GM23338 (cell line): ENCODE results near the gene GLI3. TPM values are rescaled to one million over a fixed set of nuclear protein-coding genes. Genes with fewer than 3 reads are reported as not detected.

Source experiments
- ATAC-seq: fragments of 200-7000 bp; cut with Tn5 transposase; 3 replicates; pipeline ENCODE4 v1.9.1; 2020
- DNase-seq: peaks from one replicate; pipeline ENCODE4 v3.0.0-alpha.2; 2015; ENCODE audit warnings: low spot score
- H2AFZ ChIP-seq: fragments of 200-600 bp; sonication (generic); 2 replicates; pipeline ENCODE4 v1.8.0; 2016; ENCODE audit warnings: antibody characterized with exemption, mild to moderate bottlenecking, moderate library complexity
- H3F3A ChIP-seq: fragments of 200-600 bp; sonication (generic); replicated peaks from 2 replicates; pipeline ENCODE4 v1.8.0; 2017; ENCODE audit warnings: antibody characterized with exemption, mixed run types, low read depth
- H3K27ac ChIP-seq: fragments of 200-600 bp; sonication (generic); 2 replicates; pipeline ENCODE4 v1.6.1; 2016; ENCODE audit warnings: low read depth
- H3K27me3 ChIP-seq: fragments of 200-600 bp; sonication (generic); 2 replicates; pipeline ENCODE4 v1.8.0; 2016; ENCODE audit warnings: mild to moderate bottlenecking, mixed run types, moderate library complexity; ENCODE audit not compliant: insufficient read depth
- H3K36me3 ChIP-seq: fragments of 200-600 bp; sonication (generic); 2 replicates; pipeline ENCODE4 v1.8.0; 2016; ENCODE audit warnings: mild to moderate bottlenecking; ENCODE audit not compliant: insufficient read depth
- H3K4me1 ChIP-seq: fragments of 200-600 bp; sonication (generic); 2 replicates; pipeline ENCODE4 v1.8.0; 2016; ENCODE audit warnings: mild to moderate bottlenecking, moderate library complexity; ENCODE audit not compliant: insufficient read depth
- H3K4me2 ChIP-seq: fragments of 200-600 bp; sonication (generic); 2 replicates; pipeline ENCODE4 v1.7.1; 2017; ENCODE audit warnings: mixed run types
- H3K4me3 ChIP-seq: fragments of 200-600 bp; sonication (generic); 2 replicates; pipeline ENCODE4 v1.6.1; 2016; ENCODE audit warnings: mixed run types
- H3K79me2 ChIP-seq: fragments of 200-600 bp; sonication (generic); replicated peaks from 2 replicates; pipeline ENCODE4 v1.8.0; 2017; ENCODE audit warnings: mild to moderate bottlenecking; ENCODE audit not compliant: insufficient read depth
- H3K9me2 ChIP-seq: fragments of 200-600 bp; sonication (generic); 2 replicates; pipeline ENCODE4 v1.8.0; 2017; ENCODE audit not compliant: insufficient read depth
- H4K20me1 ChIP-seq: fragments of 200-600 bp; sonication (generic); replicated peaks from 2 replicates; pipeline ENCODE4 v1.8.0; 2017; ENCODE audit warnings: mild to moderate bottlenecking; ENCODE audit not compliant: insufficient read depth
- H3K27ac Mint-ChIP-seq: 2 replicates; pipeline ENCODE4 v1.8.0; 2020; ENCODE audit warnings: inconsistent platforms, mild to moderate bottlenecking, moderate library complexity, mixed read lengths
- H3K27me3 Mint-ChIP-seq: 3 replicates; pipeline ENCODE4 v1.8.0; 2022; ENCODE audit warnings: low read depth, mild to moderate bottlenecking, moderate library complexity, mixed read lengths, inconsistent platforms; ENCODE audit not compliant: insufficient read depth, poor library complexity
- H3K36me3 Mint-ChIP-seq: 3 replicates; pipeline ENCODE4 v1.8.0; 2021; ENCODE audit warnings: low read depth, mild to moderate bottlenecking, inconsistent platforms, moderate library complexity, mixed read lengths
- H3K4me1 Mint-ChIP-seq: 3 replicates; pipeline ENCODE4 v1.8.0; 2020; ENCODE audit warnings: mild to moderate bottlenecking, inconsistent platforms, mixed read lengths
- H3K4me3 Mint-ChIP-seq: 3 replicates; pipeline ENCODE4 v1.8.0; 2021; ENCODE audit warnings: moderate library complexity, mild to moderate bottlenecking, inconsistent platforms, mixed read lengths
- H3K9me3 Mint-ChIP-seq: 3 replicates; pipeline ENCODE4 v1.8.0; 2020; ENCODE audit warnings: moderate library complexity, mild to moderate bottlenecking, inconsistent platforms, mixed read lengths
- CREB1 ChIP-seq: fragments of 250-450 bp; sonication (Bioruptor Pico); IDR thresholded peaks from 2 replicates; pipeline ENCODE4 v1.5.0; 2020; ENCODE audit warnings: low read depth, mild to moderate bottlenecking, moderate library complexity
- EZH2 ChIP-seq: fragments of 200-600 bp; sonication (generic); IDR thresholded peaks from one replicate; pipeline ENCODE4 v1.8.0; 2017; ENCODE audit warnings: antibody characterized with exemption, mild to moderate bottlenecking, low read depth; ENCODE audit not compliant: unreplicated experiment
- EZH2phosphoT487 ChIP-seq: fragments of 200-600 bp; sonication (generic); IDR thresholded peaks from one replicate; pipeline ENCODE4 v1.8.1; 2018; ENCODE audit warnings: antibody characterized with exemption; ENCODE audit not compliant: unreplicated experiment
- JUNB ChIP-seq: IDR thresholded peaks from one replicate; pipeline ENCODE4 v1.6.1; 2016; ENCODE audit warnings: antibody characterized with exemption; ENCODE audit not compliant: unreplicated experiment
- POLR2AphosphoS5 ChIP-seq: IDR thresholded peaks from 2 replicates; pipeline ENCODE4 v1.6.1; 2016; ENCODE audit warnings: antibody characterized with exemption, low read depth
- REST ChIP-seq: IDR thresholded peaks from one replicate; pipeline ENCODE4 v1.6.1; 2018; ENCODE audit warnings: antibody characterized with exemption; ENCODE audit not compliant: unreplicated experiment
- STAT1 ChIP-seq: IDR thresholded peaks from one replicate; pipeline ENCODE4 v1.6.1; 2016; ENCODE audit warnings: antibody characterized with exemption; ENCODE audit not compliant: unreplicated experiment
- ZNF114 ChIP-seq: fragments of 250-450 bp; sonication (Bioruptor Pico); IDR thresholded peaks from 2 replicates; pipeline ENCODE4 v1.5.0; 2020; ENCODE audit warnings: mild to moderate bottlenecking, moderate library complexity
- ZNF331 ChIP-seq: fragments of 250-450 bp; sonication (Bioruptor Pico); IDR thresholded peaks from 2 replicates; pipeline ENCODE4 v1.5.0; 2020; ENCODE audit warnings: low read depth, mild to moderate bottlenecking, moderate library complexity
- polyA plus RNA-seq: library from polyadenylated mRNA; unstranded; fragments of >200 nt; fragmentation: Nextera tagmentation; extraction: Ambion mirVana; gene quantifications from 2 replicates; pipeline ENCODE4 v1.2.1, GENCODE V29; 2016
- total RNA-seq: library from RNA; depleted of rRNA; stranded (reverse); fragments of >200 nt; shearing (Covaris generic); gene quantifications from 2 replicates; pipeline ENCODE4 v1.2.3, GENCODE V29; 2014
- TF ChIP-seq, protein P1 (sequence below): IDR thresholded peaks from 2 replicates; pipeline ENCODE4 v1.6.1; 2016; ENCODE audit warnings: antibody characterized with exemption
- TF ChIP-seq, protein P2 (sequence below), 2 experiments: fragments of 200-600 bp in 1 of 2; sonication (generic) in 1 of 2; conservative IDR thresholded peaks; 2 replicates each; pipeline versions ENCODE4 v1.5.1 to v1.6.1; 2016 to 2017; ENCODE audit warnings: antibody characterized with exemption in 2 of 2, low read depth in 2 of 2, mild to moderate bottlenecking in 2 of 2, moderate library complexity in 1 of 2
- TF ChIP-seq, protein P3 (sequence below): fragments of 250-450 bp; sonication (Bioruptor Pico); IDR thresholded peaks from 2 replicates; pipeline ENCODE4 v1.5.0; 2020; ENCODE audit warnings: mild to moderate bottlenecking, moderate library complexity

Gene GLI3
- total and polyA plus RNA-seq, 2 experiments from 2014 or later = 16.1 to 17.9 TPM

GRCh38 chr7:42103020-42103419 lies 134.0 kb downstream of the GLI3 start:
- H2AFZ ChIP-seq = no peak overlapping the region
- H3F3A ChIP-seq = no peaks in the 10 kb centered on the region
- H3K4me1 ChIP-seq = peaks cover 9% of the 10 kb centered on the region
- no peaks in the 10 kb centered on the region for H3K9me2 ChIP-seq
- no peak overlapping the region for H3K27ac ChIP-seq
- H4K20me1 ChIP-seq = peaks cover 3% of the 10 kb centered on the region; the same call in 1 of the 2 replicates
- no peaks in the 10 kb centered on the region for H3K36me3 ChIP-seq
- H3K4me3 ChIP-seq = no peak overlapping the region
- ATAC-seq (no peak), DNase-seq (no peak)
- H3K27me3 Mint-ChIP-seq = peaks cover 2% of the 10 kb centered on the region
- H3K4me1 Mint-ChIP-seq = peaks cover 18% of the 10 kb centered on the region
- no peak overlapping the region for H3K27ac Mint-ChIP-seq
- TF ChIP-seq ZNF331 (CRISPR knock-in tag) = no peak
- TF ChIP-seq ZNF114 (CRISPR knock-in tag) = no peak
- TF ChIP-seq EZH2phosphoT487 = no peak
- TF ChIP-seq STAT1 = no peak
- TF ChIP-seq, protein P1, sequence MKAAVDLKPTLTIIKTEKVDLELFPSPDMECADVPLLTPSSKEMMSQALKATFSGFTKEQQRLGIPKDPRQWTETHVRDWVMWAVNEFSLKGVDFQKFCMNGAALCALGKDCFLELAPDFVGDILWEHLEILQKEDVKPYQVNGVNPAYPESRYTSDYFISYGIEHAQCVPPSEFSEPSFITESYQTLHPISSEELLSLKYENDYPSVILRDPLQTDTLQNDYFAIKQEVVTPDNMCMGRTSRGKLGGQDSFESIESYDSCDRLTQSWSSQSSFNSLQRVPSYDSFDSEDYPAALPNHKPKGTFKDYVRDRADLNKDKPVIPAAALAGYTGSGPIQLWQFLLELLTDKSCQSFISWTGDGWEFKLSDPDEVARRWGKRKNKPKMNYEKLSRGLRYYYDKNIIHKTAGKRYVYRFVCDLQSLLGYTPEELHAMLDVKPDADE = no peak
- no peak for TF ChIP-seq CREB1
- TF ChIP-seq, protein P2, sequence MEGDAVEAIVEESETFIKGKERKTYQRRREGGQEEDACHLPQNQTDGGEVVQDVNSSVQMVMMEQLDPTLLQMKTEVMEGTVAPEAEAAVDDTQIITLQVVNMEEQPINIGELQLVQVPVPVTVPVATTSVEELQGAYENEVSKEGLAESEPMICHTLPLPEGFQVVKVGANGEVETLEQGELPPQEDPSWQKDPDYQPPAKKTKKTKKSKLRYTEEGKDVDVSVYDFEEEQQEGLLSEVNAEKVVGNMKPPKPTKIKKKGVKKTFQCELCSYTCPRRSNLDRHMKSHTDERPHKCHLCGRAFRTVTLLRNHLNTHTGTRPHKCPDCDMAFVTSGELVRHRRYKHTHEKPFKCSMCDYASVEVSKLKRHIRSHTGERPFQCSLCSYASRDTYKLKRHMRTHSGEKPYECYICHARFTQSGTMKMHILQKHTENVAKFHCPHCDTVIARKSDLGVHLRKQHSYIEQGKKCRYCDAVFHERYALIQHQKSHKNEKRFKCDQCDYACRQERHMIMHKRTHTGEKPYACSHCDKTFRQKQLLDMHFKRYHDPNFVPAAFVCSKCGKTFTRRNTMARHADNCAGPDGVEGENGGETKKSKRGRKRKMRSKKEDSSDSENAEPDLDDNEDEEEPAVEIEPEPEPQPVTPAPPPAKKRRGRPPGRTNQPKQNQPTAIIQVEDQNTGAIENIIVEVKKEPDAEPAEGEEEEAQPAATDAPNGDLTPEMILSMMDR (conservative IDR thresholded peaks at IDR 0.05; ENCODE audit: low read depth in 2 of 2) = no peak
- TF ChIP-seq POLR2AphosphoS5 = no peak
- no peak for TF ChIP-seq JUNB
- no peak for TF ChIP-seq EZH2
- TF ChIP-seq, protein P3, sequence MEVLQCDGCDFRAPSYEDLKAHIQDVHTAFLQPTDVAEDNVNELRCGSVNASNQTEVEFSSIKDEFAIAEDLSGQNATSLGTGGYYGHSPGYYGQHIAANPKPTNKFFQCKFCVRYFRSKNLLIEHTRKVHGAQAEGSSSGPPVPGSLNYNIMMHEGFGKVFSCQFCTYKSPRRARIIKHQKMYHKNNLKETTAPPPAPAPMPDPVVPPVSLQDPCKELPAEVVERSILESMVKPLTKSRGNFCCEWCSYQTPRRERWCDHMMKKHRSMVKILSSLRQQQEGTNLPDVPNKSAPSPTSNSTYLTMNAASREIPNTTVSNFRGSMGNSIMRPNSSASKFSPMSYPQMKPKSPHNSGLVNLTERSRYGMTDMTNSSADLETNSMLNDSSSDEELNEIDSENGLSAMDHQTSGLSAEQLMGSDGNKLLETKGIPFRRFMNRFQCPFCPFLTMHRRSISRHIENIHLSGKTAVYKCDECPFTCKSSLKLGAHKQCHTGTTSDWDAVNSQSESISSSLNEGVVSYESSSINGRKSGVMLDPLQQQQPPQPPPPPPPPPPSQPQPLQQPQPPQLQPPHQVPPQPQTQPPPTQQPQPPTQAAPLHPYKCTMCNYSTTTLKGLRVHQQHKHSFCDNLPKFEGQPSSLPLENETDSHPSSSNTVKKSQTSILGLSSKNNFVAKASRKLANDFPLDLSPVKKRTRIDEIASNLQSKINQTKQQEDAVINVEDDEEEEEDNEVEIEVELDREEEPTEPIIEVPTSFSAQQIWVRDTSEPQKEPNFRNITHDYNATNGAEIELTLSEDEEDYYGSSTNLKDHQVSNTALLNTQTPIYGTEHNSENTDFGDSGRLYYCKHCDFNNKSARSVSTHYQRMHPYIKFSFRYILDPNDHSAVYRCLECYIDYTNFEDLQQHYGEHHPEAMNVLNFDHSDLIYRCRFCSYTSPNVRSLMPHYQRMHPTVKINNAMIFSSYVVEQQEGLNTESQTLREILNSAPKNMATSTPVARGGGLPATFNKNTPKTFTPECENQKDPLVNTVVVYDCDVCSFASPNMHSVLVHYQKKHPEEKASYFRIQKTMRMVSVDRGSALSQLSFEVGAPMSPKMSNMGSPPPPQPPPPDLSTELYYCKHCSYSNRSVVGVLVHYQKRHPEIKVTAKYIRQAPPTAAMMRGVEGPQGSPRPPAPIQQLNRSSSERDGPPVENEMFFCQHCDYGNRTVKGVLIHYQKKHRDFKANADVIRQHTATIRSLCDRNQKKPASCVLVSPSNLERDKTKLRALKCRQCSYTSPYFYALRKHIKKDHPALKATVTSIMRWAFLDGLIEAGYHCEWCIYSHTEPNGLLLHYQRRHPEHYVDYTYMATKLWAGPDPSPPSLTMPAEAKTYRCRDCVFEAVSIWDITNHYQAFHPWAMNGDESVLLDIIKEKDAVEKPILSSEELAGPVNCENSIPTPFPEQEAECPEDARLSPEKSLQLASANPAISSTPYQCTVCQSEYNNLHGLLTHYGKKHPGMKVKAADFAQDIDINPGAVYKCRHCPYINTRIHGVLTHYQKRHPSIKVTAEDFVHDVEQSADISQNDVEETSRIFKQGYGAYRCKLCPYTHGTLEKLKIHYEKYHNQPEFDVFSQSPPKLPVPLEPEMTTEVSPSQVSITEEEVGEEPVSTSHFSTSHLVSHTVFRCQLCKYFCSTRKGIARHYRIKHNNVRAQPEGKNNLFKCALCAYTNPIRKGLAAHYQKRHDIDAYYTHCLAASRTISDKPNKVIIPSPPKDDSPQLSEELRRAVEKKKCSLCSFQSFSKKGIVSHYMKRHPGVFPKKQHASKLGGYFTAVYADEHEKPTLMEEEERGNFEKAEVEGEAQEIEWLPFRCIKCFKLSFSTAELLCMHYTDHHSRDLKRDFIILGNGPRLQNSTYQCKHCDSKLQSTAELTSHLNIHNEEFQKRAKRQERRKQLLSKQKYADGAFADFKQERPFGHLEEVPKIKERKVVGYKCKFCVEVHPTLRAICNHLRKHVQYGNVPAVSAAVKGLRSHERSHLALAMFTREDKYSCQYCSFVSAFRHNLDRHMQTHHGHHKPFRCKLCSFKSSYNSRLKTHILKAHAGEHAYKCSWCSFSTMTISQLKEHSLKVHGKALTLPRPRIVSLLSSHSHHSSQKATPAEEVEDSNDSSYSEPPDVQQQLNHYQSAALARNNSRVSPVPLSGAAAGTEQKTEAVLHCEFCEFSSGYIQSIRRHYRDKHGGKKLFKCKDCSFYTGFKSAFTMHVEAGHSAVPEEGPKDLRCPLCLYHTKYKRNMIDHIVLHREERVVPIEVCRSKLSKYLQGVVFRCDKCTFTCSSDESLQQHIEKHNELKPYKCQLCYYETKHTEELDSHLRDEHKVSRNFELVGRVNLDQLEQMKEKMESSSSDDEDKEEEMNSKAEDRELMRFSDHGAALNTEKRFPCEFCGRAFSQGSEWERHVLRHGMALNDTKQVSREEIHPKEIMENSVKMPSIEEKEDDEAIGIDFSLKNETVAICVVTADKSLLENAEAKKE = no peak
- no peak for TF ChIP-seq REST
- H3K4me3 Mint-ChIP-seq = no peak overlapping the region
- H3K4me2 ChIP-seq = no peak overlapping the region
- no peaks in the 10 kb centered on the region for H3K9me3 Mint-ChIP-seq
- H3K27me3 ChIP-seq = no peaks in the 10 kb centered on the region
- no peaks in the 10 kb centered on the region for H3K79me2 ChIP-seq
- H3K36me3 Mint-ChIP-seq = no peaks in the 10 kb centered on the region; the same call in 2 of the 3 replicates
